ENCODE measurements around the gene DNAH11.
"Not testable (repeated sequence)": the region's sequence is repeated elsewhere in the genome, so short reads cannot be mapped to it uniquely, and the experiment has no call there.

The DNAH11 gene

DNA sequence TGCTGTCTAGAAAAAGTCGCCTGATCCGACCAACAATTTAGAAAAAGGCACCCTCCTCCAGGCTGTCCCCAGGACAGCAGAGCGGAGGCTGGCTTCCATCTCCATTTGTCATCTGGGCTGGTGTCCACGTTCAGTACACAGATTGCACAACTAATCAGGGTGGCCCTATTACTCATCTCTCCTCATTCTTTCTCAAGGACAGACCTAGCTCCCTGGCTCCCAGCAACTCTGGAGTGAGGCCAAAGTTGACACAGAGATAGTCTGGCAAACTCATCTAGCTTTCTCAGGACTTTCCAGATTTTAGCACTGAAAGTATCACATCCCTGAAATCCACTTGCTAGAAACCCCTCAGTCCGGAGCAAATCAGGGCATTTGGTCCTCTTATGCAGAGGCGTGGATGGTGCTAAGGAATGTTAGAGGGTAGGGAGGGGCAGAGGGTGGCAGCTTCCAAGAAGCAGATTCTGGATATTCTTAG lies 75.1 kb downstream of the DNAH11 start:
- DNase-seq (ENCODE audit: low read depth): peak; percentile 53

DNA sequence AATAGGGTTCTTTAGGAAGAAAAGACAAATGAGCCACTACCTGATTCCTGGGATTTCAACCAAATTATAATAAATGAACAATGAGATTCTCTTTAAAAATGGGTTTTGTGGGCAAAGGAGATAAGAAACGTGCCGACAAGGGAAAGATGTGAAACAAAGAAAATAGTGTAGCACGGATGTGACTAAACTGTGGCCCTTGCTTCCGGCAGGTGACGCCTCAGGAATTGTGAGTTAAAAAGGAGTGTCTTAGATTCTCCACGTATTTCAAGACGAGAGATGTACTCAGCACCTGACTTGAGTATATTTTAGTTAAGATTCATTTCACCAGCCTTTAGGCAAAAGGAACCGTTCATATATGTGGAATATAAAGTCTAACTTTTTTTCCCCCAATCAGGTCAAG lies 75.9 kb downstream of the DNAH11 start:
- DNase-seq (ENCODE audit: low read depth): no peak

DNA sequence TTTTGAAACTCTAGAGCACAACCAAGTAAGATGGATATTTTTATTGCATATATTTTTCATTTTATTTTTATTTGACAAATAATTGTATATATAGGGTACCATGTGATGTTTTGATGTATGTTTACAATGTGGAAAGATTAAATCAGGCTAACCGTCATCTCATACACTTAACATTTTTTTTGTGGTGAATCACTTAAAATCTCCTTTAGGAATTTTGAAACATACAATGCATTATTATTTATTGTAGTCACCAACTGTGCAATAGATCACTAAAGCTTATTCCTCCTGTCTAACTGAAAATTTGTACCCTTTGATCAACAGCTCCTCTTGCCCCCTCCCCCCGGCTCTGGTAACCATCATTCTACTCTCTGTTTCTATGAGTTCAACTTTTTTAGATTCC lies 77.2 kb downstream of the DNAH11 start:
- no peak for DNase-seq (ENCODE audit: low read depth)

DNA sequence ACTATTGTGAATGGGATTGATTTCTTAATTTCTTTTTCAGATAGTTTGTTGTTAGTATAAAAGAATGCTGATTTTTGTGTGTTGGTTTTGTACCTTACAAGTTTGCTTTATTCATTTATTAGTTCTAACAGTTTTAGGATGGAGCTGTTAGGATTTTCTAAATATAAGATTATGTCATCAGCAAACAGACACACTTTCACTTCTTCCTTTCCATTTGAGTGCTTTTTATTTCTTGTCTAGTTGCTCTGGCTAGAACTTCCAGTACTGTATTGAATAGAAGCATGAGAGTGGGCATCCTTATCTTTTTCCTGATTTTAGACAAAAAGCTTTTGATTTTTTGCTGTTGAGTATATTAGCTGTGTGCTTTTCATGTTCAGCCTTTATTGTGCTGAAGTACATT lies 81.5 kb downstream of the DNAH11 start:
- DNase-seq (ENCODE audit: low read depth): no peak

DNA sequence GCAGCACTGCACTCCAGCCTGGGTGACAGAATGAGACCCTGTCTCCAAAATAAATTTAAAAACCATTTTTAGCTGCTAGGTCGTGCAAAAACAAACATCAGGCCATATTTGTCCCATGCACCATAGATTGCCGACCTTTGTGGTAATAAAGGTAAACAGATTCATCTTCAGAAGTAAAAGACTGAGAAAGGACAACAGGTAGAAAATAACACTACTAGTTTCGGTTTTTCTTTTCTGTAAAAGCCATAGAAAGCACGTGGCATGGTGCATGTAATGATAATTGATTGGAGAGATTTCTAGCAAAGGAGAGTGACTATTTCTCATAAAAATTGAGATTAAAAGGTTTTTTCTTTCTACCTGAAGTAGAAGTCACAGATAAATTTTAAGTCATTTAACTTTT lies 93.9 kb downstream of the DNAH11 start:
- DNase-seq (ENCODE audit: low read depth): no peak

DNA sequence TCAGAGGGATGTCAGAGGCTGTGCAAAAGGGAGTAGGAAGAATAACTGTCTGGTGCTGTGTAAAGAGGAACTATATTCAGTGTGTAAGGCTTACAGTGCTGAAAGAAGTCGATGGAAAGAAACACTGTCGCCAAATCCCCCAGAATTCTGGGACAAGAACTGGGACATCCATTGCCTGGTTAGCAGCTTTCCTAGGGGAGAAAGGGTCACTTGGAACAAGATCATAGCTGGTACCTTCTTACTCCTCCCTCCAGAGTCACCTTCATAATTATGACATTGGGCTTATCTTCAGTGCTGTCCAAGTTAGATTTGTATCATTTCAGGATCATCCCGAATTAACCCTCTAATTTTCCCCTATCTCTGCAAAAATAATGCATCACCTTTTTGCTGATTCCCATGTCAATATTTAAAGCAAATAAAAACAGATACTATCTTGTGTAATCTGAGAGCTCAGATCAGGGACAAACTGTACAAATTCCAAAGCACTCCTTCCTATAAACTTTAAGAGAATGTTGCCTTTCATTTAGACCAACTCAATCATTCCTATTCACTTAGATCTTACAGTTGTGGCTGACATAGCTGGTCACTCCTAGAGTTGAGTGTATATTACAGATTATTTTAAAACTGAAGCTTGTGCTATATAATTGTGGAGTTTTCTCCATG lies 96.5 kb downstream of the DNAH11 start:
- DNase-seq (ENCODE audit: low read depth): no peak

DNA sequence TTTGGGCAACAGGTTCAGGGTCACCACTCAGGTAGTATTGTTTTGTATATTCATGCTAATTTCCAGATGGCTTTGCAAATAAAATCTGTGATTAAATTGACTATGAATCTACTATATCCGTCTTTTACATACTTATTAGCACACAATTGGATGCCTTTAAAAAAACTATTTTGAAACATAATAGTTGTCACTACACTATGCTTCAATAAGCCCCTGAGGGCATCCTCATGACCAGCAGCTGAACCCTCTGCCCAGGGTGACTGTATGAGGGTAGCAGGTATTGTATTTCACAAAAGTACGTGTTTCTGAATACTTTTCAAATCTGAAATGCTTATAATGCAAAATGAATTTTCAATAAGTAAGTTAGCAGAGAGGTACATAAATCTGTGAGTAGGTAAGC lies 97.3 kb downstream of the DNAH11 start:
- DNase-seq (ENCODE audit: low read depth): no peak

DNA sequence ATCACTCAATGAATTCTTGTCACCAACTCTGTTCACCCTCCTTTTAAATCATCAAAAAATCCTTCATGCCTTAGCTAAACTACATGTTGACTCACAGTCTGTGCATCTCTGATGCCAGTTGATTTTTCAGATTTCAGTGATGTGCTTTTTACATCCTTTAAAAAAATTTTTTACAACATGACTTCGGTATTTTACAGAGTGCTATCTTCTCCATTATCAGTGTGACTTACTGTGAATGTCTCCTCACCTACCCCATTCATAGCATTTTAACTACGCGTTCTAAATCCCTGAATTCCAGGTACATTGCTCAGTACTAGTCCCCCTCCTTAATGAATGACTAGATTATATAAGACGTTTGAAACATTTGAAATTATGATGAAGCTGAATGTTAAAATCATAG lies 98.7 kb downstream of the DNAH11 start:
- DNase-seq (ENCODE audit: low read depth): no peak

DNA sequence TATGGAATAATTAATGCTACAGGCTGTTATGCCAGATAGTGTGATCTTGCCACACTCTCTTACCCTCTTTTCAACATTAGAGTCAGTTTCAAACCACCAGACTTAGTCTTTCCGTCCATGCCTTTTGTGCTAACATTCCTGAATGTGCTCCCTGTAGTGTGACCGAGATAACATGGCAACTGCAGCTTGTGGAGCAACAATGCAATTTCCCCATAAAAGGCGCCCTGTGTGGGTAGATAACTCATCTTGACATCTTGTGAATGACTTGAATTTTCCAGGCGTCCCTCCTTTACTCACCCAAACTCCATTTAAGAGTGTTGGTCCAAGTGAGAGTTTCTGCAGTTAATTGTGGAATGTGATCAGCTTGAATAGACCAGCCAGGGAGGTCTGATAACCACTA lies 99.6 kb downstream of the DNAH11 start:
- DNase-seq (ENCODE audit: low read depth): no peak

DNA sequence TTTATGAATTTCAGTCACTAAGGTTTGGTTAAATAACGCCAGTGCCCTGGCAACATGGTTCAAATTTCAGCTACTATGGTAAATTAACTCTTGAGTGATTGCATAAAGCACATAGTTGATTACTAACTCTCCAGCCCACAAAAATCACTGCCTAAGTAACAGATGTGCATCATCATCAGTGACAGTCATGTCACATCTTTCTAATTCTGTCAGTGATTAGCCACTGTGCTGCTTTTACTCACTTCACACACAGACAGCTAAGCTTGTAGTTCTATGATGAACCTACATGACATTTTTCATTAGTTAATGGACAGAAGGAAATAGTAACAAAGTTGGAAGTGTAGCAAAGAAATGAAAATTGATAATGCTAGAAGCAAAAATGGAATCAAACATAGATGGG lies 108.9 kb downstream of the DNAH11 start:
- no peak for DNase-seq (ENCODE audit: low read depth)

DNA sequence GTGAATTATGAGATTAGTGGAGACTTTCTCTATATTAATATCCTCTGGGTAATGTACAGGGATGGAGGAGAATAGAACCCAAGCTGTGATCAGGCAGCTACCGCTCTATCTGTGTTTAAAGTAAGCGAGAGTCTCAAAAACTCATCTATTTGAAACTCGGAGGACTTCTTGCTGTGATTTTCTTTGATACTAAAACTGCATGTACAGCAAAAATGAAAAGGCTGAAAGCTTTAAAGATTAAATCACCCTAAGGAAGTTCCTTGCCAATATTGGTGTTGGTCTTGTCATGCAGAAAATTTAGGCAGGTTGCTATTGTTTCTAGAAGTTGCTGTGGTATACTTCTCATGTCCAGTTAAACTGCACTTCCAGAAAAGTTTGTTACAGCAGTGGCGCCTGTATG lies 110.8 kb downstream of the DNAH11 start:
- no peak for DNase-seq (ENCODE audit: low read depth)

DNA sequence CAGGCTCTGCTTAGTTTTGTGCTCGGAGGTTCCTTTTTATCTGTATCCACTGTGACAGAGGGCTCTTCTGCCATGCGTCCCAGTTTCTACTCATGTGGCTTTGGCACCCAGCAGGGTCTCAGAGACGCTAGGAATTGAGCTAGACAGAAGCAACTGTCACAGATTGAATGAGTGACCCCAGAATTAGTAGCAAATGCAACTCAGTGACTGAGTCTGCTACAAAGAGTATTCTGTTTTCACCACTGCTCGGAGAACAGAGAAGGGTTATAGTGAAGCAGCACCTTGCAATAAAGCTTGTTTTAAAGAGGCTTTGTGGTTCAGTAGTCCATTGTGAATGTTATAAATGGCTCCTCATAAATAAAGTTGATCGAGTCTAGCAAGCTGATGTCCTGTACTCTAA lies 113.2 kb downstream of the DNAH11 start:
- no peak for DNase-seq (ENCODE audit: low read depth)

DNA sequence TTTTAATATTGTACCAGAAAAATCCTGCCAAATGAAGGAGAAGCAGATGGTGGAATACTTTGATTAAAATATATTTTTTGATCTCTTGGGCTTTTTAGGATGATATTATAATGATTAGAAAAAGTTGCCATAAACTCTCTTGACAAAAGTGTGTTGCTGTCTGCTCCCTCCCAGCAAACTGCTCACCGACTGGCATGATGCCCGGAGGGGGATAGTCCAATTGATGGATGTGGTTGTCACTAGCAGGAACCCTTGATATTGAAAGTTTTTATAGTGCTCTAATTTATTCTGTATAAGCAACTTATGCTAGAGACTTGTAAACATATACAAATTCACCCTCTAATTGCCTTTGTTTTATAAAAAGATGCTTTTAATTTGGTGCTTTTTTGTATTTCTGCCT lies 114.0 kb downstream of the DNAH11 start:
- DNase-seq (ENCODE audit: low read depth): no peak

DNA sequence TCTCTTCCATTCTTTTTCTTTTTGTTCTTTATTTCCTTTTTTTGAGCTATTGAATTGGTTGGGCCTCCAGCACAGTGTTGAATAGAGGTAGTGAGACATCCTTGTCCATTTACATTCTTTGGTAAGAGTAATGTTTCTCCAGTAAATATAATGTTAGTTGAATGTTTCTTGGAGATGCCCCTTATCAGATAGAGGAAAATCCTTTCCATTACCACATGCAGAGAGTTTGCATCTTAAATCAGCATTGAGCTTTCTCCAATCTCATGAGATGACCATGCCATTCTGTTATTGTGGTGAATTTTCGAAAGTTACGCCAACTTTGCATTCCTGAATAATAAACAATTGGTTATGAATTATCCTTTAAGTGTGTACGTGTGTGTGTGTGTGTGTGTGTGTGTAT lies 127.7 kb downstream of the DNAH11 start:
- no peak for DNase-seq (ENCODE audit: low read depth)

DNA sequence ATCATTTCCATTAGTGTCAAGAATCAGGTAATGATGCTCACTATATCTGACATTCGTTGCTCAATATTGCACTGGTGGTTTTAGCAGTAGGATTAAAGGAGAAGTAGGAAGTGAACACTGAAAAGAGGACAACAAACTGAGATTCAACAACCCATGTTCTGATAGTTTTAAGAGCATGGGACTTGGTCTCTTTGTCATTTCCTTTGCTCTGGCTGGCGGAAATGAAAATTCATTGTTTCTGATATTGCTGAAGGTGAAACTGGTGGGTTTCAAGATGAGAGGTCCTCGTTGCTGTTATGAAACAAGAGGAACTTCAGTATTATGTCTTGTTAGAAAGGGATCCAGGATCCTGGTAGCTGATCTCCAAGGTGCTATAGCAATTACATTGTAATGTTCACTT lies 129.0 kb downstream of the DNAH11 start:
- no peak for DNase-seq (ENCODE audit: low read depth)

DNA sequence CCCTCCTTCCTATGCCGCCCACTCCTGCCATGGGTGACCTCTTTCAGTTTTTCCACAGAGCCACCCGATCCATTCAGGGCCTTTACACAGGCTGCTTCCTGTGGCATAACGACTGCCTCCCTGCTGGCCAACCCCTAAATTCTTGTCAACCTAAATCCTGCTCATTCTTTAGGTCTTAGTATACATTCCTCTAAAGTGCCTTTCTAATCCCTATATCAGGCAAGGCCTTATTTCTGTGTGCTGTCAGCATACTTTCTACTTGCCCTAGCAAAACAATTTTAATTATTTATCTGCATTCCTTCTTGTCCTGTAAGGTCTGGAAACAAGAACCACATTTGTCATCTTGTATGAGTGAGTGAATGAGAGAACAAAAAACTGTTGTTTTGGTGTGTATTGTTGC lies 132.4 kb downstream of the DNAH11 start:
- DNase-seq (ENCODE audit: low read depth): no peak

DNA sequence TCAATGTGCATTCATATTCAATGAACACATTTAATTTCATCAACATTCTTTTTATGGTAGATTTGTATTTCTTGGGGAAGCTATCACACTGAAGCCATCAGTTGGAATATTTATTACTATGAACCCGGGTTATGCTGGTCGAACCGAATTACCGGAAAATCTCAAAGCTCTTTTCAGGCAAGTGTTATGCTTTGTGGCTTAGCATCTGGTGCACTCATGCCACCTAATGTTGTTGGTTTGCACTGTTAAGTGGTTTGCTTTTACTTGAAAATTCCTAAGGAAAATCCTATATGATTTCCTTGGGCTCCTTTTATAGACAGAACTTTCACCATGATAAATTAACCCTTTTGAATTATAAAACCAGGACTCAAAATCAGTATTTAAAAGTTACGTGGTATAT lies 147.9 kb downstream of the DNAH11 start:
- no peak for DNase-seq (ENCODE audit: low read depth)

DNA sequence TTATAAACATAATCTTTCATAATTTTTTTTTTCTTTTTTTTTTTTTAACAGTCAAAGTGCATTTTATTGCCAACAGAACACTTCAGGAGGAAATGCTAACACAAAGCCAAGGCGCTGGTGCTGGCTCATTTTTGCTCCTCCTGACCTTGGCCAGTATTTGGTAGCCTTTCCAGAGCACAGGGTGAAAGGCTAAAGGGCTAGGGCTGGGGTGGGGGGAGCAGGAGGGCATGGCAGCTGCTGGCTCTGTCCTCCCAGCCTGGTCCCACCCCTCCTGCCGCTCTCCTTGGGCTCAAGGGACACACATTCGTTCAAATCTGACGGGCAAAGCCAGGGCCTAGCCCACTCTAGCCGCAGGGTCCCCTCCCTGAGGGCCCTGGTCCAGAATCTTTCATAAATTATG lies 148.3 kb downstream of the DNAH11 start:
- not testable (repeated sequence) for DNase-seq (ENCODE audit: low read depth)

DNA sequence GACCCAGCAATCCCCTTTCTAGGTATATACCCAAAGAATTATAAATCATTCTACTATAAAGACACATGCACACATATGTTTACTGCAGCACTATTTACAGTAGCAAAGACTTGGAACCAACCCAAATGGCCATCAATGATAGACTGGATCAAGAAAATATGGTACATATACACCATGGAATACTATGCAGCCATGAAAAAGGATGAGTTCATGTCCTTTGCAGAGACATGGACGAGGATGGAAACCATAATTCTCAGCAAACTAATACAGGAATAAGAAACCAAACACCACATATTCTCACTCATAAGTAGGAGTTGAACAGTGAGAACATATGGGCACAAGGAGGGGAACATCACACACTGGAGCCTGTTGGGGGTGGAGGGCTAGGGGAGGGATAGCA lies 157.7 kb downstream of the DNAH11 start:
- not testable (repeated sequence) for DNase-seq (ENCODE audit: low read depth)

DNA sequence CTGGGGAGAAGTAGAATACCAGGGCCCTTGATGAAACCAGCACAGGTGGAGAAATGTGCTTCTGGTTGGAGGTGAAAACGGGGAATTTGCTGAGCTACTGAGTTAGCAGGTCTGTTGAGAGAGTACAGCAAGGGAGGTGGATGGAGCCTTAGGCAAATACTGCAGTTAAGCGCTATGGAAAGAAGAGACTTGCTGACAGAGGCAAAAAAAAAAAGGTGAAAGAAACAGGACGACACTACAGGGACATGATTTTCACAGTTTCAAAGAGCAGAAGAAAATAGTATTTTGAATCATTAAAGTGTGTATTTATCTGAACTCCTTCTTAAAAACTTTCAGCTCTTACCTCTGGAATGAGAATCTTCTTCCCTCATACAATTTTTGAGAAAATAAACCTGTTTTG lies 159.5 kb downstream of the DNAH11 start:
- DNase-seq (ENCODE audit: low read depth): no peak

DNA sequence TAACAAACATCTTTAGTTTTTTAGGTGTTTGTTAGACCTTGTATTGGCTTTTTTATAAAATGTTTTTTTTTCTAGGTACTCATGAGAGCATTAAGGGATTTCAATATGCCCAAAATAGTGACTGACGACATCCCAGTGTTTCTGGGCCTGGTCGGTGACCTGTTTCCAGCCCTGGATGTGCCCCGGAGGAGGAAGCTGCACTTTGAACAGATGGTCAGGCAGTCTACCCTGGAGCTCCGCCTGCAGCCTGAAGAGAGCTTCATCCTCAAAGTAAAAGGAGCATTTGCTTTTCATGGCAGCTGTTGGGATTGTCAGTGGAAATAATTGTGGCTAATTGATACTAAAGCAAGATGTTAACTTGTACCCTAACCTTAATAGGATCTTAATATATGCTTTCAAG lies 161.5 kb downstream of the DNAH11 start:
- DNase-seq (ENCODE audit: low read depth): no peak

DNA sequence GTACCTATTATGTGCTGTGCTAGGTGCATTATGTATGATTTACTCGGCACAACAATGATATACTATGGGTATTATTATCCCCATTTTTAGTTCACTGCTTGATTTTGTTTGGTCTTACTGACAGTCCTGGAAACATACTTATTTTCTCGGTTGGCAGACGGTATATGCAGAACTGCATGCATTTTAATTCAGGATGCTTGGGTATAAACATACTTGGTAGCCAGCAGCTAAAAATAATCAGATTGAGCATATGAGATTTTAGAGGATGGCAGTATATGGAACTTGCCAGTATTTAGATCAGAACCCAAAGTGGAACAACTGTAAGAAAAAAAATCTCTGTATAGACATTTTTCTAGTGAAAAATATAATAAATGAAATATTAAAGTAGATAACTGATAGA lies 163.3 kb downstream of the DNAH11 start:
- no peak for DNase-seq (ENCODE audit: low read depth)

DNA sequence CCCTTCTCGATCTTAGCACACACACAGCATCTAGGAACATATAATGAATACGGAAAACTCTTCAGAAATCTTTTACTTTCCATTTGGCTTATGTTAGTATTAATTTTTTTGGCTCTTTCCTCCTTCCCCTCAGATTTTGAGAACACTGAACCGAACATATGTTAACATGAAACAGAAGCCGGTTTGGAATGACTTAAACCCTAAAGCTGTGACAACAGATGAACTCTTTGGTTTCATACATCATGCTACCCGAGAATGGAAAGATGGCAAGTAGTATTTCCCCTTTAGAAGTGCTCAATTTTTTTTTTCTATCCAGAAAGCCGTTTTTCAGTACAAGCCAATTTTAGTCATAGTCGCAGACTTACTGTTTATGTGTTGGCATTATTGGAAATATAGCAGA lies 164.7 kb downstream of the DNAH11 start:
- DNase-seq (ENCODE audit: low read depth): no peak

DNA sequence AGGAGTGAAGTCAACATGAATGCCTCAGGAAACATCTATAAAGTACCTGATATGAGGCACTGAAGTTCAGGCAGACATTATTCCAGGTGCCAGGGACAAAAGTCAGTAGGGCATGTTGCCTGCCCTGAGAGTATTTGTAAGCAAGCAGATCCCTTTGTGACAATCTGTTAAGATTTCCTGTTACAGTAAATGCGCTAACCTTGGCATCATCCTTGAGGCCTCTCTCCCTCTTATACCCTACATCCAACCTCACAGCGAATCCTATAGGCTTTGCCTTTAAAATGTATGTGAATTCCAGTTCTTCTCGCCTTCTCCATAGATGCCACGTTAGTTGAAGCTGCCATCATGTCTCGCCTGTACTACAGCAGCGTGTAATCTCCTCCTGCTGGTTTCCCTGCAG lies 165.3 kb downstream of the DNAH11 start:
- no peak for DNase-seq (ENCODE audit: low read depth)

DNA sequence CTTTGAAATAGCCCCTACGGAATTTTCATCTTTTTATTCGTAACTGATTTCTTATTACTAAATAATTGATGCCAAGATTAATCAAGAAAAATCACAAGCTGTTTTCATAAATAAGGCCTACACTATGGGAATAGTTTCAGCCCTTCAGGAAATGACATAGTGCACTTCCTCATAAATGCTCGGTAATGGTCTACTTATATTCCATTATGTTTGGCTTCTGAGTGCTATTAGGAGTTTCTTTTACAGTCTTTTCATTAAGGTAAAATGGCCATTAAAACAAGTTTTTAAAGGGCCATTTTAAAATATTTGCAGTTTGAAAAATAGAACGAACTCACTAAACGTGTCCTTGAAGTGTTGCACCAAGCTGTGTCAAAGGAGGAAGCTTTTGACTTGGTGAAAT lies 174.5 kb downstream of the DNAH11 start:
- DNase-seq (ENCODE audit: low read depth): no peak
